ENCODE data around the gene ZNF630.
"Not testable (repeated sequence)": the region's sequence is repeated elsewhere in the genome, so short reads cannot be mapped to it uniquely, and the experiment has no call there.

ZNF630 gene

GRCh38 chrX:48030641-48031173 lies 40.7 kb downstream of the ZNF630 start:
- not testable (repeated sequence) for H3K4me3 ChIP-seq (ENCODE audit: insufficient read depth, low read depth, low read length, poor library complexity, severe bottlenecking); H3K4me1 ChIP-seq (ENCODE audit: control insufficient read depth, insufficient read depth, low read length, poor library complexity, severe bottlenecking); H3K36me3 ChIP-seq (ENCODE audit: control insufficient read depth, insufficient read depth, low read length); DNase-seq; H3K27ac ChIP-seq (ENCODE audit: insufficient read depth, low read length, poor library complexity, severe bottlenecking); H3K9me3 ChIP-seq (ENCODE audit: control insufficient read depth, low read length); H3K27me3 ChIP-seq (replicated peaks; ENCODE audit: control insufficient read depth, insufficient read depth, low read length, poor library complexity, severe bottlenecking)

GRCh38 chrX:48030237-48030636 lies 41.2 kb downstream of the ZNF630 start:
- H3K4me1 ChIP-seq (ENCODE audit: control insufficient read depth, insufficient read depth, low read length, poor library complexity, severe bottlenecking), result peaks cover 4% of the 10 kb centered on the region
- no peaks in the 10 kb centered on the region for H3K36me3 ChIP-seq (ENCODE audit: control insufficient read depth, insufficient read depth, low read length)
- no peaks in the 10 kb centered on the region for H3K27me3 ChIP-seq (replicated peaks; ENCODE audit: control insufficient read depth, insufficient read depth, low read length, poor library complexity, severe bottlenecking)
- no peak overlapping the region for H3K4me3 ChIP-seq (ENCODE audit: insufficient read depth, low read depth, low read length, poor library complexity, severe bottlenecking)
- no peak for DNase-seq
- H3K27ac ChIP-seq (ENCODE audit: insufficient read depth, low read length, poor library complexity, severe bottlenecking), result no peak overlapping the region
- no peaks in the 10 kb centered on the region for H3K9me3 ChIP-seq (ENCODE audit: control insufficient read depth, low read length)

- no peaks in the 10 kb centered on the region for H3K9me3 ChIP-seq (ENCODE audit: control insufficient read depth, low read length)
- H3K4me3 ChIP-seq (ENCODE audit: insufficient read depth, low read depth, low read length, poor library complexity, severe bottlenecking), result no peak overlapping the region
- H3K27me3 ChIP-seq (replicated peaks; ENCODE audit: control insufficient read depth, insufficient read depth, low read length, poor library complexity, severe bottlenecking), result no peaks in the 10 kb centered on the region
- peaks cover 4% of the 10 kb centered on the region for H3K4me1 ChIP-seq (ENCODE audit: control insufficient read depth, insufficient read depth, low read length, poor library complexity, severe bottlenecking)
- no peak for DNase-seq
- no peaks in the 10 kb centered on the region for H3K36me3 ChIP-seq (ENCODE audit: control insufficient read depth, insufficient read depth, low read length)
- H3K27ac ChIP-seq (ENCODE audit: insufficient read depth, low read length, poor library complexity, severe bottlenecking), result no peak overlapping the region
Observed at GRCh38 chrX:48028091-48028490, 43.3 kb downstream of the ZNF630 start.

- not testable (repeated sequence) for H3K9me3 ChIP-seq (ENCODE audit: control insufficient read depth, low read length); H3K4me3 ChIP-seq (ENCODE audit: insufficient read depth, low read depth, low read length, poor library complexity, severe bottlenecking); DNase-seq; H3K4me1 ChIP-seq (ENCODE audit: control insufficient read depth, insufficient read depth, low read length, poor library complexity, severe bottlenecking); H3K27ac ChIP-seq (ENCODE audit: insufficient read depth, low read length, poor library complexity, severe bottlenecking); H3K36me3 ChIP-seq (ENCODE audit: control insufficient read depth, insufficient read depth, low read length); H3K27me3 ChIP-seq (replicated peaks; ENCODE audit: control insufficient read depth, insufficient read depth, low read length, poor library complexity, severe bottlenecking)
Observed at GRCh38 chrX:48027545-48027944, 43.9 kb downstream of the ZNF630 start.

GRCh38 chrX:48025561-48025960 lies 45.9 kb downstream of the ZNF630 start:
- DNase-seq, result no peak
- peaks cover 7% of the 10 kb centered on the region for H3K4me1 ChIP-seq (ENCODE audit: control insufficient read depth, insufficient read depth, low read length, poor library complexity, severe bottlenecking)
- no peak overlapping the region for H3K4me3 ChIP-seq (ENCODE audit: insufficient read depth, low read depth, low read length, poor library complexity, severe bottlenecking)
- no peak overlapping the region for H3K27ac ChIP-seq (ENCODE audit: insufficient read depth, low read length, poor library complexity, severe bottlenecking)
- H3K27me3 ChIP-seq (replicated peaks; ENCODE audit: control insufficient read depth, insufficient read depth, low read length, poor library complexity, severe bottlenecking), result no peaks in the 10 kb centered on the region
- no peaks in the 10 kb centered on the region for H3K9me3 ChIP-seq (ENCODE audit: control insufficient read depth, low read length)
- H3K36me3 ChIP-seq (ENCODE audit: control insufficient read depth, insufficient read depth, low read length), result no peaks in the 10 kb centered on the region

GRCh38 chrX:48022738-48023137 lies 48.7 kb downstream of the ZNF630 start:
- Histone ChIP-seq H3K36me3 (ENCODE audit: control insufficient read depth, insufficient read depth, low read length) (no peaks in the 10 kb centered on the region), H3K27me3 (replicated peaks; ENCODE audit: control insufficient read depth, insufficient read depth, low read length, poor library complexity, severe bottlenecking) (no peaks in the 10 kb centered on the region), H3K9me3 (ENCODE audit: control insufficient read depth, low read length) (no peaks in the 10 kb centered on the region), H3K4me3 (ENCODE audit: insufficient read depth, low read depth, low read length, poor library complexity, severe bottlenecking) (no peak overlapping the region), H3K4me1 (ENCODE audit: control insufficient read depth, insufficient read depth, low read length, poor library complexity, severe bottlenecking) (peaks cover 7% of the 10 kb centered on the region), H3K27ac (ENCODE audit: insufficient read depth, low read length, poor library complexity, severe bottlenecking) (no peak overlapping the region)
- no peak for DNase-seq

GRCh38 chrX:48022100-48022499 lies 49.3 kb downstream of the ZNF630 start:
- Histone ChIP-seq H3K27me3 (replicated peaks; ENCODE audit: control insufficient read depth, insufficient read depth, low read length, poor library complexity, severe bottlenecking) (no peaks in the 10 kb centered on the region), H3K9me3 (ENCODE audit: control insufficient read depth, low read length) (no peaks in the 10 kb centered on the region), H3K4me1 (ENCODE audit: control insufficient read depth, insufficient read depth, low read length, poor library complexity, severe bottlenecking) (peaks cover 7% of the 10 kb centered on the region), H3K27ac (ENCODE audit: insufficient read depth, low read length, poor library complexity, severe bottlenecking) (no peak overlapping the region), H3K36me3 (ENCODE audit: control insufficient read depth, insufficient read depth, low read length) (no peaks in the 10 kb centered on the region), H3K4me3 (ENCODE audit: insufficient read depth, low read depth, low read length, poor library complexity, severe bottlenecking) (no peak overlapping the region)
- DNase-seq, result no peak

- H3K9me3 ChIP-seq (ENCODE audit: control insufficient read depth, low read length), result no peaks in the 10 kb centered on the region
- H3K4me3 ChIP-seq (ENCODE audit: insufficient read depth, low read depth, low read length, poor library complexity, severe bottlenecking), result peak overlapping the region; percentile 61
- H3K36me3 ChIP-seq (ENCODE audit: control insufficient read depth, insufficient read depth, low read length), result no peaks in the 10 kb centered on the region
- peak overlapping the region; percentile 86 for H3K27ac ChIP-seq (ENCODE audit: insufficient read depth, low read length, poor library complexity, severe bottlenecking)
- H3K4me1 ChIP-seq (ENCODE audit: control insufficient read depth, insufficient read depth, low read length, poor library complexity, severe bottlenecking), result peaks cover 7% of the 10 kb centered on the region
- DNase-seq, result peak; percentile 29 to 66 (median 63)
- H3K27me3 ChIP-seq (replicated peaks; ENCODE audit: control insufficient read depth, insufficient read depth, low read length, poor library complexity, severe bottlenecking), result no peaks in the 10 kb centered on the region
Observed at GRCh38 chrX:48021026-48021900, 50.2 kb downstream of the ZNF630 start.

GRCh38 chrX:48020472-48020871 lies 51.0 kb downstream of the ZNF630 start:
- H3K9me3 ChIP-seq (ENCODE audit: control insufficient read depth, low read length); DNase-seq; H3K27me3 ChIP-seq (replicated peaks; ENCODE audit: control insufficient read depth, insufficient read depth, low read length, poor library complexity, severe bottlenecking); H3K36me3 ChIP-seq (ENCODE audit: control insufficient read depth, insufficient read depth, low read length); H3K4me1 ChIP-seq (ENCODE audit: control insufficient read depth, insufficient read depth, low read length, poor library complexity, severe bottlenecking): not testable (repeated sequence)
- Histone ChIP-seq H3K27ac (ENCODE audit: insufficient read depth, low read length, poor library complexity, severe bottlenecking) (peak overlapping the region; percentile 86), H3K4me3 (ENCODE audit: insufficient read depth, low read depth, low read length, poor library complexity, severe bottlenecking) (peak overlapping the region; percentile 61)

- DNase-seq; H3K36me3 ChIP-seq (ENCODE audit: control insufficient read depth, insufficient read depth, low read length); H3K4me3 ChIP-seq (ENCODE audit: insufficient read depth, low read depth, low read length, poor library complexity, severe bottlenecking); H3K27me3 ChIP-seq (replicated peaks; ENCODE audit: control insufficient read depth, insufficient read depth, low read length, poor library complexity, severe bottlenecking); H3K27ac ChIP-seq (ENCODE audit: insufficient read depth, low read length, poor library complexity, severe bottlenecking); H3K9me3 ChIP-seq (ENCODE audit: control insufficient read depth, low read length); H3K4me1 ChIP-seq (ENCODE audit: control insufficient read depth, insufficient read depth, low read length, poor library complexity, severe bottlenecking): not testable (repeated sequence)
Observed at GRCh38 chrX:48019892-48020291, 51.5 kb downstream of the ZNF630 start.
